KBM-7 (cell line): ENCODE results near the gene ARHGAP22.
A peak's percentile ranks its signal among the peaks of the same experiment; 100 is the strongest.

ENCODE experiments used
- DNase-seq: peaks from one replicate; pipeline ENCODE4 v3.0.0-alpha.2; 2015
- in situ Hi-C: fragments of 300-500 bp; cut with MboI; formaldehyde crosslinking; loops from 2 replicates; pipeline ENCODE4 v1.14.3; 2020; ENCODE audit warnings: low sequenced_read_pairs, low pct_unique_long_range_greater_than_20kb, mixed read lengths

The ARHGAP22 gene

GRCh38 chr10:48477141-48477540 lies 127.7 kb downstream of the ARHGAP22 start:
- in situ Hi-C loops = no loop called here
- no peak for DNase-seq

- in situ Hi-C loops = no loop called here
- peak; percentile 89 for DNase-seq
Observed at GRCh38 chr10:48476279-48476982, 128.4 kb downstream of the ARHGAP22 start.

GRCh38 chr10:48475943-48476278 lies 129.0 kb downstream of the ARHGAP22 start:
- in situ Hi-C loops = no loop called here

GRCh38 chr10:48474765-48475365 lies 130.0 kb downstream of the ARHGAP22 start:
- in situ Hi-C loops = no loop called here
- peak; percentile 74 for DNase-seq

More at GRCh38 chr10:48475943-48476278, 129.0 kb downstream of the ARHGAP22 start:
- no peak for DNase-seq

DNA sequence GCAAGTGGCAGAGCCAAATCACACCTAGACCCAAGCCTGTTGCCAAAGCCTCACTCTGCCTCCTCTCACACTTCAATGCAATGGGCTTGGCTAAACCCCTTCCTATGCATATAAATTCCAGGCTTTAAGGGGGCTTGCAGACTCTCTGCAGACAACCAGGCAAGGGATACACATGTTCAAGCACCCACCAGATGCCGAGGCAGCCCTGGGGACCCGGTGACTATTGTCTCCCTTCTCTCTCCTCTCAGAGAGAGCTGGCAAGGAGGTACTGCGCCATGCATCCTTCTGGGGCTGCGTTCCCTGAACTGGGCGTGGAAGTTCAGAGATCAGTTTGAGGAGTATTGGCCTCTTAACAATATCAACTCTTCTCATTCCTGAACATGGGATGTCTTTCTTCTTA lies 131.2 kb downstream of the ARHGAP22 start:
- no peak for DNase-seq
- in situ Hi-C loops = no loop called here

- DNase-seq = peak; percentile 63
- in situ Hi-C loops = no loop called here
Observed at GRCh38 chr10:48472501-48473069, 132.3 kb downstream of the ARHGAP22 start.

- DNase-seq = no peak
- in situ Hi-C loops = no loop called here
Observed at GRCh38 chr10:48470893-48471805, 133.7 kb downstream of the ARHGAP22 start.

DNA sequence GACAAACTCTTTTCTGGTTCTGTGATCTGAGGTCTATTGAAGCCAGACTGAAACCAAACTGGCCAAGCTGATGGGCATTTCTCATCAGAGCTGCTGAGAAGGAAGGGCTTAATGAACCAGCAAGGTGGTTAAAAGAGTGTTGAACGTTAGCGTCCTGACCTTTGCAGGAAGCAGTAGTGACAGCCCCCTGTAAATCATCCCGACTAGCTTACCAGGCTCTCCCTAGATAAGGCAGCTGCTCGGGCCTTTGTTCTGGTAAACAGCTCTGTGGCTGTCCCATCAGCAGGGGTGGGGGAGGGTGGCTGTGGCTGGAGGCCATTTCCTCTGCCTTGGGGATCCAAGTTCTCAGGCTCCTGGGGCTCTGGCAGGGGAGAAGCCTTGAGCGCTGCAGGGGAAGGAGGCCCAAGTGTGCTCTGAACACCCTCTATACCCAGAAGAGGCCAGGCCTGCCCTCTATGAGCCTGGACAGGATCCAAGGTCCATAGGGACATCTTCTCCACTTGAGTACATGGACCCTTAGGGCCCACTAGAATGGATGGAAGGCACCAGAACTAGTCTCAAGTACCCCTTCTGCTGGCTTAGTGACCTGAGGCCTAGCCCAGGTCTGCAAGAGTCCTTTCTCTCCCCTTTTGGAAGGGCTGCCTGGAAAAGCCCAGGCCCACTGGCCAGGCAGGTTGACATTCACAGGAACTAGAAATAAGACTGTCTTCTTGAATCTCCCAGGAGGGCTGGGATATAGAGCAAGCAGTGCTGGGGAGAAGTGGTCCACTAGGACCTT lies 134.6 kb downstream of the ARHGAP22 start:
- peak; percentile 97 for DNase-seq
- in situ Hi-C loops = no loop called here

DNA sequence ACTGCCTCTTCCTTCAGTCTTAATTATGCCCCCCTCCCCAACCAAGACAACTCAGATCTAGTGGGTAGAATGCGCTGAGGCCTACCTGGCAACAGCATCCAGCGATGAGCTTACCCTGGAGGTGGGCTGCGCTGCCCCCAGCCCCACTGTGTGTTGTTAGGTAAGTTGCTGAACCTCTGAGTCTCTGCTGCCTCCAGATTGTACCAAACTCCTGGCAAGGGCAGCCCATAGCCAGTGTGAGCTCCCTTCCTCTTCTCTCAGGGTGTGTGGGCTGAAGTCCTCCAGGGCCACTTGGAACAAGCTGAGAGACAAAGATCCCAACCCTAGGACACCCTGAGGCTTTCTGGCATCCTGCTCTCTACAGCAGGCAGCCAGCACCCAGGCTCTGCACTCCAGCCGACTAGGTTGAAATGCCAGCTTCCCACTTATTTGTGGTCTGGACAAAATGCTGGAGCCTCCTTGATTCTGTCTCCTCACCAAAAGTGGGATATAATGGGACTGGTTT lies 135.3 kb downstream of the ARHGAP22 start:
- no peak for DNase-seq
- in situ Hi-C loops = no loop called here

- DNase-seq = no peak
- in situ Hi-C loops = no loop called here
Observed at GRCh38 chr10:48468866-48469511, 135.9 kb downstream of the ARHGAP22 start.

DNA sequence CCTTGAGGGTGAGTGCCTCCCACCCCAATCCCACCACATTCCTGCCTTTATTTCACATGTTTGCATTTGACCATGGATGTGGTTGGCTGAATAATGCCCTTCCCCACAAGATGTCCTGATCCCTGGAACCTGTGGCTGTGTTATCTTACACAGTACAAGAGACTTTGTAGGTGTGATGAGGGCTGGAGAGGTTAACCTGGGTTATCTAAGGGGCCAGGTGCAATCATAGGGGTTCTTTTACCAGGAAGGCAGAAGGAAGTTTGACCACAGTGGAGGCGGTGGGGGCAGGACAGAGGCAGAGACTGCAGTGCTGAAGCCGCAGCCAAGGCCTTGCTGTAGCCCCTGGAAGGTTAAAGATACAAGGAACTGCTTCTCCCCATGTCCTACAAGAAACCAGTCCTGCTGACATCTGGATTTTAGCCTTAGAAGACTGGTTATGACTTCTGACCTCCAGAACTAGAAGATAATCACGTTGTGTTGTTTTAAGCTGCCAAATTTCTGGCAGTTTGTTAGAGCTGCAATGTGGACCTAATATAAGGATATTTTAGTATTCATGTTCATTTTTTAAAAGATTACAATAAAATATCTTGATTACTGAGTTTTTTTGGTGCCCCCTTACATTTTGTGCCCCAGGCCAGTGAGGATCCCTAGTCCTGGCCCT lies 136.6 kb downstream of the ARHGAP22 start:
- in situ Hi-C loops = no loop called here
- DNase-seq = peak; percentile 71

GRCh38 chr10:48467669-48468068 lies 137.2 kb downstream of the ARHGAP22 start:
- in situ Hi-C loops = no loop called here
- DNase-seq = no peak

GRCh38 chr10:48466611-48467240 lies 138.1 kb downstream of the ARHGAP22 start:
- in situ Hi-C loops = no loop called here
- DNase-seq = no peak

GRCh38 chr10:48465860-48466521 lies 138.9 kb downstream of the ARHGAP22 start:
- no peak for DNase-seq
- in situ Hi-C loops = no loop called here

- no peak for DNase-seq
- in situ Hi-C loops = no loop called here
Observed at GRCh38 chr10:48464871-48465736, 139.8 kb downstream of the ARHGAP22 start.
